PC-3 (cell line): ENCODE data around the gene PHF2. TPM values are rescaled to one million over a fixed set of nuclear protein-coding genes. Genes with fewer than 3 reads are reported as not detected.

ENCODE experiments used
- ATAC-seq: fragments of 200-7000 bp; cut with Tn5 transposase; 2 replicates; pipeline ENCODE4 v1.9.1; 2020; ENCODE audit warnings: mild to moderate bottlenecking, moderate library complexity
- BruUV-seq: library from RNA; stranded (reverse); fragments of 400-500 nt; replicated peaks from 2 replicates; lab custom pipeline; 2021; lab: Mats Ljungman, UMichigan
- CTCF ChIA-PET: fragments of 300-600 bp; sonication (Branson Sonifier 250); formaldehyde crosslinking; loops from one replicate; lab custom pipeline; 2022; ENCODE audit warnings: antibody characterized with exemption; lab: Charles Lee
- POLR2A ChIA-PET: fragments of 300-600 bp; sonication (Branson Sonifier 250); formaldehyde crosslinking; loops from one replicate; lab custom pipeline; 2022; ENCODE audit warnings: antibody characterized with exemption; ENCODE audit not compliant: unreplicated experiment; lab: Charles Lee
- DNase-seq: peaks from one replicate; pipeline ENCODE4 v3.0.0-alpha.2; 2015
- H2AFZ ChIP-seq: fragments of 300-600 bp; sonication (generic); 2 replicates; pipeline ENCODE4 v1.6.0; 2016; ENCODE audit warnings: antibody characterized with exemption, low read length
- H3F3A ChIP-seq: fragments of 300-600 bp; sonication (generic); one replicate; pipeline ENCODE4 v1.6.0; 2017; ENCODE audit warnings: antibody characterized with exemption, low read length, control low read depth, mild to moderate bottlenecking; ENCODE audit not compliant: unreplicated experiment
- H3K27ac ChIP-seq: fragments of 300-600 bp; sonication (generic); 2 replicates; pipeline ENCODE4 v1.5.1; 2016; ENCODE audit warnings: mild to moderate bottlenecking, low read length
- H3K27me3 ChIP-seq: fragments of 300-600 bp; sonication (generic); 2 replicates; pipeline ENCODE4 v1.6.1; 2016; ENCODE audit warnings: low read length, mixed read lengths
- H3K36me3 ChIP-seq: fragments of 300-600 bp; sonication (generic); 2 replicates; pipeline ENCODE4 v1.6.1; 2016; ENCODE audit warnings: low read depth, mixed run types, low read length, mixed read lengths
- H3K4me1 ChIP-seq: fragments of 300-600 bp; sonication (generic); 2 replicates; pipeline ENCODE4 v1.5.1; 2016; ENCODE audit warnings: low read length; ENCODE audit not compliant: insufficient read depth
- H3K4me2 ChIP-seq: fragments of 300-600 bp; sonication (generic); 2 replicates; pipeline ENCODE4 v1.6.0; 2016; ENCODE audit warnings: low read length
- H3K4me3 ChIP-seq: fragments of 300-600 bp; sonication (generic); 2 replicates; pipeline ENCODE4 v1.5.1; 2016; ENCODE audit warnings: mild to moderate bottlenecking, low read length, mixed read lengths
- H3K79me2 ChIP-seq: fragments of 300-600 bp; sonication (generic); 2 replicates; pipeline ENCODE4 v1.6.1; 2017; ENCODE audit warnings: low read length, mixed read lengths
- H3K9ac ChIP-seq: fragments of 300-600 bp; sonication (generic); 2 replicates; pipeline ENCODE4 v1.6.0; 2016; ENCODE audit warnings: mild to moderate bottlenecking, low read length
- H3K9me2 ChIP-seq: fragments of 300-600 bp; sonication (generic); replicated peaks from 2 replicates; pipeline ENCODE4 v1.6.1; 2016; ENCODE audit warnings: mixed run types, low read length, mixed read lengths
- H3K9me3 ChIP-seq: fragments of 300-600 bp; sonication (generic); 2 replicates; pipeline ENCODE4 v1.6.1; 2016; ENCODE audit warnings: low read length, mixed read lengths
- H4K20me1 ChIP-seq: fragments of 300-600 bp; sonication (generic); 2 replicates; pipeline ENCODE4 v1.6.1; 2016; ENCODE audit warnings: low read length, mixed read lengths
- EZH2 ChIP-seq: fragments of 300-600 bp; sonication (generic); IDR thresholded peaks from one replicate; pipeline ENCODE4 v1.6.1; 2017; ENCODE audit warnings: antibody characterized with exemption, mild to moderate bottlenecking, low read length; ENCODE audit not compliant: unreplicated experiment
- EZH2phosphoT487 ChIP-seq: fragments of 300-600 bp; sonication (generic); IDR thresholded peaks from 2 replicates; pipeline ENCODE4 v1.6.1; 2018; ENCODE audit warnings: mild to moderate bottlenecking, antibody characterized with exemption, low read length, borderline replicate concordance
- intact Hi-C: fragments of 100-400 bp; cut with micrococcal nuclease; formaldehyde crosslinking; loops from 2 replicates; pipeline ENCODE4 v1.9.0; 2023
- total RNA-seq: library from RNA; depleted of rRNA; stranded (reverse); fragments of >200 nt; gene quantifications from 2 replicates; pipeline ENCODE4 v1.2.3, GENCODE V29; 2014
- TF ChIP-seq, protein P1 (sequence below): fragments of 300-600 bp; sonication (generic); conservative IDR thresholded peaks from 2 replicates; pipeline ENCODE4 v1.5.1; 2017; ENCODE audit warnings: antibody characterized with exemption, low read depth, mild to moderate bottlenecking, low read length

Gene PHF2
- total RNA-seq, 1 experiment from 2014 or later, result 10.6 TPM

DNA sequence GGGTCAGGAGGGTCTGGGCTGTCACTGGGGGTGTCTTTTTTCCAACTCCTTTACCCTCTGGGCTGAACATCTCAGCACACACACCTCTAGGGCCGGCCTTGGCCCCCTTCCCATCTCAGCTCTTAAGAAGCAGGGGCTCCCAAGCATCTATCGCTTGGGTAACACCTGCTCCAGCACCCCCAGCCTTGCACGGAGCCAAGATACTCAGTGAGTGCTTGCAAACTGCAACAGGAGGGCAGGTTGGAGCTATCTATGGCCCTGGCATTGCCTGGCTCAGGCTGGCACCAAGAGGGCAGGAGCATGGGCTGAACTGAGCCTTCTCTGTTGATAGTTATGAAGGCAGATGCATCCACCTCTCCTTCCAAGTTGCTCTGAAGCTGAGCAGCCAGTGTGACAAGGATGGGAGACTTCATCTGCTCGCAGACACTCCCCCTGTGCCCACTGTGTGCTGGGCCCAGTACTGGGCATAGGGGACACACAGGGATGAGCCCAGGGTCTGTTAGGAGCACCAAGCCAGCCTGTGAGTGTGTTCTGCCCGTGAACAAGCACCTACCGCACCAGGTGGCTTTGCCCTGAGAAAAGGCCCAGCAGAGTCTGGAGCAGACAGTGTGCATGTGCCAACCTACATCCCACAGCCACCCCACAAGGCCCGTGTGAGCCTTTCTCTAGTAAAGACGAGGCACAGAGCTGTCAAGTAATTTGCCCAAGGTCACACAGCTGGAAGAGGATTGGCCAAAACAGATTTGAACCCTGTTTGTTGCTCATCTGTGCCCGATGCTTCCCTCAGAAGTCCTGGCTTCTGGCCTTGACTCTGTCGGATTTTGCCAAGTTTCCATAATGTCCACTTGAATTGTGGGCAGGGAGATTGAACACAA lies 58.2 kb downstream of the PHF2 start:
- Histone ChIP-seq H3K27ac (no peak overlapping the region), H3K27me3 (no peaks in the 10 kb centered on the region), H3K4me3 (no peak overlapping the region), H3K9me2 (no peaks in the 10 kb centered on the region), H3F3A (no peaks in the 10 kb centered on the region), H3K4me2 (no peak overlapping the region), H3K36me3 (no peaks in the 10 kb centered on the region), H3K79me2 (no peaks in the 10 kb centered on the region), H3K4me1 (no peaks in the 10 kb centered on the region), H3K9me3 (no peaks in the 10 kb centered on the region), H3K9ac (no peak overlapping the region), H2AFZ (no peak overlapping the region), H4K20me1 (no peaks in the 10 kb centered on the region)
- intact Hi-C loops, result no loop called here
- TF ChIP-seq EZH2, result no peak
- TF ChIP-seq, protein P1, sequence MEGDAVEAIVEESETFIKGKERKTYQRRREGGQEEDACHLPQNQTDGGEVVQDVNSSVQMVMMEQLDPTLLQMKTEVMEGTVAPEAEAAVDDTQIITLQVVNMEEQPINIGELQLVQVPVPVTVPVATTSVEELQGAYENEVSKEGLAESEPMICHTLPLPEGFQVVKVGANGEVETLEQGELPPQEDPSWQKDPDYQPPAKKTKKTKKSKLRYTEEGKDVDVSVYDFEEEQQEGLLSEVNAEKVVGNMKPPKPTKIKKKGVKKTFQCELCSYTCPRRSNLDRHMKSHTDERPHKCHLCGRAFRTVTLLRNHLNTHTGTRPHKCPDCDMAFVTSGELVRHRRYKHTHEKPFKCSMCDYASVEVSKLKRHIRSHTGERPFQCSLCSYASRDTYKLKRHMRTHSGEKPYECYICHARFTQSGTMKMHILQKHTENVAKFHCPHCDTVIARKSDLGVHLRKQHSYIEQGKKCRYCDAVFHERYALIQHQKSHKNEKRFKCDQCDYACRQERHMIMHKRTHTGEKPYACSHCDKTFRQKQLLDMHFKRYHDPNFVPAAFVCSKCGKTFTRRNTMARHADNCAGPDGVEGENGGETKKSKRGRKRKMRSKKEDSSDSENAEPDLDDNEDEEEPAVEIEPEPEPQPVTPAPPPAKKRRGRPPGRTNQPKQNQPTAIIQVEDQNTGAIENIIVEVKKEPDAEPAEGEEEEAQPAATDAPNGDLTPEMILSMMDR, result no peak
- TF ChIP-seq EZH2phosphoT487, result no peak
- POLR2A ChIA-PET, result no interaction called here
- CTCF ChIA-PET, result no interaction called here
- BruUV-seq, result no TSS peak
- DNase-seq (no peak), ATAC-seq (no peak)

GRCh38 chr9:93635186-93636107 lies 59.1 kb downstream of the PHF2 start:
- Histone ChIP-seq H3K4me2 (no peak overlapping the region), H3K9me2 (no peaks in the 10 kb centered on the region), H3K9ac (no peak overlapping the region), H3K9me3 (no peaks in the 10 kb centered on the region), H3K4me1 (no peaks in the 10 kb centered on the region), H3F3A (no peaks in the 10 kb centered on the region), H3K27ac (no peak overlapping the region), H4K20me1 (no peaks in the 10 kb centered on the region), H3K79me2 (no peaks in the 10 kb centered on the region), H3K27me3 (no peaks in the 10 kb centered on the region), H3K4me3 (no peak overlapping the region), H2AFZ (no peak overlapping the region), H3K36me3 (no peaks in the 10 kb centered on the region)
- ATAC-seq (no peak), DNase-seq (no peak)
- ChIA-PET POLR2A (no interaction called here), CTCF (no interaction called here)
- intact Hi-C loops, result no loop called here
- no TSS peak for BruUV-seq
- no peak for TF ChIP-seq EZH2phosphoT487
- TF ChIP-seq, protein P1, result no peak
- TF ChIP-seq EZH2, result no peak
